Parathyroid adenoma (tissue), 2 donors: ENCODE data around the gene VPS9D1.
"Not testable (repeated sequence)": the region's sequence is repeated elsewhere in the genome, so short reads cannot be mapped to it uniquely, and the experiment has no call there.

ENCODE experiments used
- H2AFZ ChIP-seq: fragments of 300-600 bp; sonication (generic); one replicate; pipeline ENCODE4 v1.7.0; 2017; ENCODE audit warnings: antibody characterized with exemption, mild to moderate bottlenecking
- H3K27ac ChIP-seq: fragments of 300-600 bp; sonication (generic); one replicate; pipeline ENCODE4 v1.7.0; 2017
- H3K27me3 ChIP-seq: fragments of 300-600 bp; sonication (generic); one replicate; pipeline ENCODE4 v1.7.0; 2017; ENCODE audit warnings: low read length; ENCODE audit not compliant: control insufficient read depth, insufficient read depth
- H3K36me3 ChIP-seq: fragments of 300-600 bp; sonication (generic); one replicate; pipeline ENCODE4 v1.7.0; 2017; ENCODE audit warnings: low read length; ENCODE audit not compliant: control insufficient read depth, insufficient read depth
- H3K4me1 ChIP-seq: fragments of 300-600 bp; sonication (generic); one replicate; pipeline ENCODE4 v1.7.0; 2017; ENCODE audit warnings: control low read depth
- H3K4me2 ChIP-seq: fragments of 300-600 bp; sonication (generic); one replicate; pipeline ENCODE4 v1.7.0; 2017; ENCODE audit warnings: low read length
- H3K4me3 ChIP-seq: fragments of 300-600 bp; sonication (generic); one replicate; pipeline ENCODE4 v1.7.0; 2017; ENCODE audit warnings: low read depth, low read length
- H3K79me2 ChIP-seq: fragments of 300-600 bp; sonication (generic); one replicate; pipeline ENCODE4 v1.7.0; 2017; ENCODE audit warnings: control low read depth
- H3K9ac ChIP-seq: fragments of 300-600 bp; sonication (generic); one replicate; pipeline ENCODE4 v1.7.0; 2017; ENCODE audit warnings: mild to moderate bottlenecking
- H3K9me3 ChIP-seq: fragments of 300-600 bp; sonication (generic); one replicate; pipeline ENCODE4 v1.7.0; 2017; ENCODE audit warnings: low read length; ENCODE audit not compliant: control insufficient read depth
- CTCF ChIP-seq: fragments of 300-600 bp; sonication (generic); IDR thresholded peaks from one replicate; pipeline ENCODE4 v1.7.0; 2017; ENCODE audit warnings: antibody characterized with exemption, mild to moderate bottlenecking
- donor health status: primary hyperparathyroidism.

The VPS9D1 gene

GRCh38 chr16:89695086-89695874 lies 25.4 kb downstream of the VPS9D1 start:
- H3K27me3 ChIP-seq, result no peaks in the 10 kb centered on the region
- peaks cover 2% of the 10 kb centered on the region for H3K79me2 ChIP-seq
- H3K36me3 ChIP-seq, result no peaks in the 10 kb centered on the region
- peaks cover under 1% of the 10 kb centered on the region for H3K4me1 ChIP-seq
- no peak for TF ChIP-seq CTCF
- no peak overlapping the region for H3K9ac ChIP-seq
- no peak overlapping the region for H3K4me3 ChIP-seq
- no peak overlapping the region for H3K27ac ChIP-seq
- H3K9me3 ChIP-seq, result no peaks in the 10 kb centered on the region
- no peak overlapping the region for H3K4me2 ChIP-seq
- no peak overlapping the region for H2AFZ ChIP-seq

- H3K27me3 ChIP-seq, H3K27ac ChIP-seq, H3K4me1 ChIP-seq, H2AFZ ChIP-seq, H3K36me3 ChIP-seq, H3K9me3 ChIP-seq, H3K79me2 ChIP-seq, H3K9ac ChIP-seq, H3K4me2 ChIP-seq, H3K4me3 ChIP-seq: not testable (repeated sequence)
Measured at GRCh38 chr16:89694784-89695085, 26.0 kb downstream of the VPS9D1 start.

DNA sequence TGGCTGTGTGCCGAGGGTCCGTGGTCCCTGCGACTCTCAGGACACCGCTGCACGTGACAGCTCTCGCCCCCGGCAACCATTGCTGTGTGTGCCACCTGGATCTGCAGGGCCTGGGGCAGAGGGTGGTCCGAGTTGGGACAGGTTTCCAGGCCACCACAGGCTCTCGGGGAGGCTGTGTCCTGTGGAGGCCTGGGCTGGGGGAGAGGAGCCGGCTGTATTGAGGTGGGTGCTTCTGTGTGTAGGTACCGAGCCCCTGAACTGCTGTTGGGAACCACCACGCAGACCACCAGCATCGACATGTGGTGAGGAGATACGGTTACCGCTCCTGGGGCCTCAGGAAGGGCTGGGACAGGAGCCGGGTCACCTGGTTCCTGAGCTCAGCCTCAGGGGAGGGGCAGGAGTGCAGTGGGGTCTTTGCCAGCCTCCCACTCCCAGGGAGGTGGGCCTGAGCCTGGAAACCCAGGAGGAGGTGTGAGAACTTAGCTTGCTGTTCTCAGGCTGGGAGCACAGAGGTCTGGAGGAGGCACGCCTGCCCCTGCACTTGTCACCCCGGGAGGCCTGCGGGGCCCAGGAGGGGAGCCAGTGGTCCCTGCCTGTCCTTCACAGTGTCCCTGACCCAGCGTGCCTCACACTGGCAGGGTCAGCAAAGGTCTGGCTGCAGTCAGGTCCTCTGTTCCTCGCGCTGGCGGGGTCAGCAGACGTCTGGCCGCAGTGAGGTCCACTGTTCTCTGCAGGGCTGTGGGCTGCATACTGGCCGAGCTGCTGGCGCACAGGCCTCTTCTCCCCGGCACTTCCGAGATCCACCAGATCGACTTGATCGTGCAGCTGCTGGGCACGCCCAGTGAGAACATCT lies 26.5 kb downstream of the VPS9D1 start:
- Histone ChIP-seq H3K4me3 (no peak overlapping the region), H3K4me2 (no peak overlapping the region), H3K9me3 (no peaks in the 10 kb centered on the region), H3K9ac (no peak overlapping the region), H3K4me1 (no peaks in the 10 kb centered on the region), H3K79me2 (peaks cover 10% of the 10 kb centered on the region), H3K27ac (no peak overlapping the region), H3K36me3 (no peaks in the 10 kb centered on the region), H3K27me3 (no peaks in the 10 kb centered on the region), H2AFZ (no peak overlapping the region)
- TF ChIP-seq CTCF, result no peak

- no peak overlapping the region for H3K4me3 ChIP-seq
- no peaks in the 10 kb centered on the region for H3K36me3 ChIP-seq
- peaks cover 12% of the 10 kb centered on the region for H3K79me2 ChIP-seq
- no peak overlapping the region for H2AFZ ChIP-seq
- no peaks in the 10 kb centered on the region for H3K4me1 ChIP-seq
- no peak for TF ChIP-seq CTCF
- H3K4me2 ChIP-seq, result no peak overlapping the region
- H3K9me3 ChIP-seq, result no peaks in the 10 kb centered on the region
- H3K9ac ChIP-seq, result no peak overlapping the region
- no peaks in the 10 kb centered on the region for H3K27me3 ChIP-seq
- no peak overlapping the region for H3K27ac ChIP-seq
Measured at GRCh38 chr16:89693289-89693731, 27.4 kb downstream of the VPS9D1 start.

GRCh38 chr16:89691986-89692569 lies 28.6 kb downstream of the VPS9D1 start:
- Histone ChIP-seq H3K27ac (no peak overlapping the region), H3K36me3 (no peaks in the 10 kb centered on the region), H3K4me1 (peaks cover 5% of the 10 kb centered on the region), H3K4me2 (no peak overlapping the region), H3K9ac (no peak overlapping the region), H3K79me2 (peaks cover 20% of the 10 kb centered on the region), H3K4me3 (no peak overlapping the region), H3K27me3 (no peaks in the 10 kb centered on the region), H2AFZ (no peak overlapping the region), H3K9me3 (no peaks in the 10 kb centered on the region)
- no peak for TF ChIP-seq CTCF
